Glomerular visceral epithelial cell (primary cell): ENCODE results near the gene NR4A1.

ENCODE experiments used
- DNase-seq: peaks from one replicate; pipeline ENCODE4 v3.0.0-alpha.2; 2016; ENCODE audit errors: extremely low spot score

NR4A1 gene

DNA sequence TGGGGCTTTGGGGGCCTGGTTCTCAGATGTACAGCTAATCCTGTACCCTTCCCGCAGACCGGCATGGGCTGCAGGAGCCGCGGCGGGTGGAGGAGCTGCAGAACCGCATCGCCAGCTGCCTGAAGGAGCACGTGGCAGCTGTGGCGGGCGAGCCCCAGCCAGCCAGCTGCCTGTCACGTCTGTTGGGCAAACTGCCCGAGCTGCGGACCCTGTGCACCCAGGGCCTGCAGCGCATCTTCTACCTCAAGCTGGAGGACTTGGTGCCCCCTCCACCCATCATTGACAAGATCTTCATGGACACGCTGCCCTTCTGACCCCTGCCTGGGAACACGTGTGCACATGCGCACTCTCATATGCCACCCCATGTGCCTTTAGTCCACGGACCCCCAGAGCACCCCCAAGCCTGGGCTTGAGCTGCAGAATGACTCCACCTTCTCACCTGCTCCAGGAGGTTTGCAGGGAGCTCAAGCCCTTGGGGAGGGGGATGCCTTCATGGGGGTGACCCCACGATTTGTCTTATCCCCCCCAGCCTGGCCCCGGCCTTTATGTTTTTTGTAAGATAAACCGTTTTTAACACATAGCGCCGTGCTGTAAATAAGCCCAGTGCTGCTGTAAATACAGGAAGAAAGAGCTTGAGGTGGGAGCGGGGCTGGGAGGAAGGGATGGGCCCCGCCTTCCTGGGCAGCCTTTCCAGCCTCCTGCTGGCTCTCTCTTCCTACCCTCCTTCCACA lies 7.6 kb downstream of the NR4A1 start:
- DNase-seq, result no peak

- no peak for DNase-seq
Observed at GRCh38 chr12:52059582-52060497, 8.6 kb downstream of the NR4A1 start.

GRCh38 chr12:52060498-52061177 lies 9.4 kb downstream of the NR4A1 start:
- no peak for DNase-seq

DNA sequence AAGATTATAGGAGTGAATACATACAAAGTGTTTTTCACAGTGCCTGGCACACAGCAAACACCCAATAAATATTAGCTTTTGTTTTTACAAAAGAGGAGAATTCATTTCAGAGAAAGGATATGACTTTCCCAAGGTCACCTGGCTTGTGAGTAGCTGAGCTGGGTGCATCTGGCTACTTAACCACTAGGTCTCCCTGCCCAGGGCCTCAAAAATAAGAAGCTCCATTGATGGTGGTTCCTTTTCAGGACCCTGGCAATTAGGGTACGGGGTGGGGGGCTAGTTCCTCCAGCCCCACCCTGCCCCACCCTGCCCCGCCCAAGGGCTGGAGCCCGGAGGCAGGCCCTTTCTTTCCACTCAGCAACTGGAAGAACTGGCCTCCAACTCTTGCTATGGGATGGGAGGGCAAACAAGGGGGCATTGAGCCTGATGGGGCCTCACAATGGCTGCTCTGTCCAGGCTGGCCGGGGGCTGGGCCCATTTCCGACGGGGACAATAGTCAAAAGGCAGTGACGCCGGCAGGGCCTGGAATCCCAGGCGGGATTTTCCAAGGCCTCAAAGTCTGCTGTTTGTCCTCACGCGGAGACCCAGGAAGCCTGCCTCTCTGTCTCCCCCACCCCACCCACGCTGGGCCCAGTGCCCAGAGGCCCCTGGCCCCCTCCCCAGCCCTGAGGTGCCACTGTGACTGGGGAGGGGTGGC lies 10.4 kb downstream of the NR4A1 start:
- DNase-seq, result no peak

GRCh38 chr12:52062167-52063081 lies 11.2 kb downstream of the NR4A1 start:
- no peak for DNase-seq

GRCh38 chr12:52063082-52063924 lies 12.1 kb downstream of the NR4A1 start:
- no peak for DNase-seq

DNA sequence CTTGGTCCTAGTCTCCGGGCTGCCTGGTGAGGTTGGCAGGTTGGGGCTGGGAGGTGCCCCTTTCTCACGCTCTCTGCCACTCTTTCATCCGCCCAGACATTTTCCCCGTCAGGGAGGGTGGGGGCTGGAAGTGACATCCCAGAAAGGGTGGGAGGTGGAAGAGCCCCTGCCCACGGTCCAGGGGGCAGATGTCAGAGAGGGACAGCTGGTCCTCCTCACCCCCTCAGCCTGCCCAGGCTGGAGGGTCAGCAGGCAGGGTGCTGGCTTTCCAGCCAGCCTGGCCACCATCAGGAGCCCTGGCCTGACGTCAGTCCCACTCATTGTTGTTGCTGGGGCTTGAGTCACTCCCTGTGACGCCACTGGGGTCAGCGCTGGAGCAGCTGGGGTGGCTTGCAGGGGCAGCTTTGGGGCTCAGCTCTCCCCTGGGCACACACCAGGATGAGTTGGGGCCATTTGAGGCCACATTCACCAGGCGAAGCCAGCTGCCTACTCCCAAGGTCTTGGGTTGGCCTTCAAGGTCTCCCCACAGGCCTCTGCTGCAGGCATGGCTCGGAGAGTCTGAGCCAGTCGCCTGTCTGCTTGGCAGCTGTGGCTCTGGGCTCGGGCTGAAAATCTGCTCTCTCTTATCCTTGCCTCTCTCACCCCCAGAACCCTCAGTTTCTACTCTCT lies 12.9 kb downstream of the NR4A1 start:
- DNase-seq, result no peak

- DNase-seq, result no peak
Observed at GRCh38 chr12:52066346-52067080, 15.3 kb downstream of the NR4A1 start.

DNA sequence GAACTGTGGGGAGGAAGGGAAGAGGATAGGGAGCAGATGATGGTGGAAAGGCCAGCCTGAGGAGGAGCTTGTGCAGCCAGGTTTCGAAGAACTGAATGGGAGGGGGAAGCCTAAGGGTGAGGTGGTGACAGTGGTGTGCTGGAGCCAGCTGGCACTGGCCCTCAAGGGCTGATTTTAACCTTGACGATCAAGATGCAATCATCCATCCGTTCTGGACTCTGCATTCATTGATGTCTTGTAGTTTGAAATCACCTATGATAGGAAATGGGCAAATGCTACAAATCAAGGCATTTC lies 15.8 kb downstream of the NR4A1 start:
- DNase-seq, result no peak

- DNase-seq, result peak; percentile 93
Observed at GRCh38 chr12:52069327-52070184, 18.3 kb downstream of the NR4A1 start, which contains the start of gene ATG101. Gene ATG101 (plus strand): TSS chr12:52069978. CDS start chr12:52073651, 3,673 bp downstream.

- DNase-seq, result peak; percentile 9
Observed at GRCh38 chr12:52070185-52070925, 19.1 kb downstream of the NR4A1 start.

DNA sequence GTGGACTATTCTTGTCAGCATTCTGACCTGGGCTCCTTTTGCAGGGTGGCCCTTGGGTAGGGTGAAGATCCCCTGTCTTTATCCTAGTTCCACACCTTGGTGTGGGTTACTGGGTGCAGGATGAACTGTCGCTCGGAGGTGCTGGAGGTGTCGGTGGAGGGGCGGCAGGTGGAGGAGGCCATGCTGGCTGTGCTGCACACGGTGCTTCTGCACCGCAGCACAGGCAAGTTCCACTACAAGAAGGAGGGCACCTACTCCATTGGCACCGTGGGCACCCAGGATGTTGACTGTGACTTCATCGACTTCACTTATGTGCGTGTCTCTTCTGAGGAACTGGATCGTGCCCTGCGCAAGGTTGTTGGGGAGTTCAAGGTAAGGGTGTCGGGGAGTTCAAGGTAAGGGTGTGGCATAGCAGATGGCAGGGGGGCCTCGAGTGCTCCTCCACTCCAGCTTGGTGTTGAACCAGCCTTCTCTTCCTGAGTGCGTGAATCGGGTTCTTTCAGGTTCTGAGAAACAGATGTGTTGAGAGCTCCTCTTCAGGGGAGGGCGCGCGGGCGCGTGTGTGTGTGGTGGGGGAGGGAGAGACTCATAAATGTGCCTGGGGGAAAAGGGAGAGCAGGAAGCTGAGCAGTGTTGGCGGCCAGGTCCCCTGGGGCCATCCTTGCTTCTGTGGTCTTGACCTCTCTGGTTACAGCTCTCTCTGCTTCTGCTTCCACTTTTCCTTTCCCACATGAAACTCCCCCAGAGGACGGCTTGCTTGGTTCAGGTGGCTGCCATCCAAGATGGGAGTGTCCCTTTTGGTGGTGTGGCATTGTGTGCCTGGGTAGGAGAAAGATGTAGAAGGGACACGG lies 22.5 kb downstream of the NR4A1 start:
- no peak for DNase-seq

DNA sequence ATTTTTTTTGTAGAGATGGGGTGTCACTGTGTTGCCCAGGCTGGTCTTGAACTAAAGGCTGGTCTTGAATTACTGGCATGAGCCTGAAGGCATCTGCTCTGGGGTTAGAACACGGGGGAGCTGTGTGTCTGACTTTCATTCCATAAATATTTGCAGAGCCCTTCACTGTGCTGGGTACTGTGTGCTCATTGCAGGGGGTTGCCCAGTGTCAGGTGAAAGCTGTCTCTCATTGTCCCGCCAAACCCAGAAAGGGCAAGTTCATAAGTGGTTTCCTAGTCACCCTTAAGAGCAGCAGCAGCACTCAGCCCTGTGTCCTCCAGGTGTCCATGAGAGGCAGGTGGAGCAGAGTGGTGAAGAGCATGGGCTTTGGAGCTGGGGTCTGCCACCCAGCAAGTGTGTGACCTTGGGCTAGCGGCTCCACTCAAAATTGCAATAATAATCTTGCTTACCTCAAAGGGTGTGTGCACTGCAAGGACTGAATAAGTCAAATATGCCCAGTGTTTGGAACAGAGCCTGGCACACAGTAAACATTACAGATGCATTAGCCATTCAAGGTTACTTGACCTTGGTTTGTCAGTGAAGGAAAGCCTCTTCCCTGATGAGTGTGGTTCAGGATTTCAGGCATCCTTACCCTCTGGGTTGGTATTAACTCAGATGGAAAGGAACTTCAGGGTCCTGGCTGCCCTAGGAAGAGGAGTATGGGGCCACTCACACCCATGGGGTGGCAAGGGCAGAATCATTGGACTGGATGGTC lies 23.9 kb downstream of the NR4A1 start:
- no peak for DNase-seq

DNA sequence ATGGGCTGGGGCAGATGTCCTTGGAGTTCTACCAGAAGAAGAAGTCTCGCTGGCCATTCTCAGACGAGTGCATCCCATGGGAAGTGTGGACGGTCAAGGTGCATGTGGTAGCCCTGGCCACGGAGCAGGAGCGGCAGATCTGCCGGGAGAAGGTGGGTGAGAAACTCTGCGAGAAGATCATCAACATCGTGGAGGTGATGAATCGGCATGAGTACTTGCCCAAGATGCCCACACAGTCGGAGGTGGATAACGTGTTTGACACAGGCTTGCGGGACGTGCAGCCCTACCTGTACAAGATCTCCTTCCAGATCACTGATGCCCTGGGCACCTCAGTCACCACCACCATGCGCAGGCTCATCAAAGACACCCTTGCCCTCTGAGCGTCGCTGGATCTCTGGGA lies 25.6 kb downstream of the NR4A1 start:
- no peak for DNase-seq

GRCh38 chr12:52078276-52078675 lies 27.0 kb downstream of the NR4A1 start:
- no peak for DNase-seq
